ENCODE measurements around the gene RAB11FIP5.

DNA sequence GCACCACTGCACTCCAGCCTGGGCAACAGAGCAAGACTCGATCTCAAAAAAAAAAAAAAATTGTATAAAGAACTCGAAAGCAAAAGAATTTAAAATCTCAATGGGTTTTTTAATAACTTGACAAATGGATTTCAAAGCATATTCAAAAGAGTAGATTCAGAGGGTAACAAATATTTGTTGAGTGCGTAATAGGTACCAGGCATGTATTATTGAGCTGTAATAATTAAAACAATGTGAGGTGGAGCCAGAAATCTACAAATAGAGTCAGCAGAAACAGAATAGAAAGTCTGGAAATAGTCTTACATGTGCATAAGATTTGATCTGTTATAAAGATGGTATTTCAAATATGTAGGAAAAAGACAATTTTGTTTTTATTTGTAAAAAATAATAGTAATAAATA is 19.1 kb upstream of the RAB11FIP5 start:
- TF ChIP-seq, protein P1, sequence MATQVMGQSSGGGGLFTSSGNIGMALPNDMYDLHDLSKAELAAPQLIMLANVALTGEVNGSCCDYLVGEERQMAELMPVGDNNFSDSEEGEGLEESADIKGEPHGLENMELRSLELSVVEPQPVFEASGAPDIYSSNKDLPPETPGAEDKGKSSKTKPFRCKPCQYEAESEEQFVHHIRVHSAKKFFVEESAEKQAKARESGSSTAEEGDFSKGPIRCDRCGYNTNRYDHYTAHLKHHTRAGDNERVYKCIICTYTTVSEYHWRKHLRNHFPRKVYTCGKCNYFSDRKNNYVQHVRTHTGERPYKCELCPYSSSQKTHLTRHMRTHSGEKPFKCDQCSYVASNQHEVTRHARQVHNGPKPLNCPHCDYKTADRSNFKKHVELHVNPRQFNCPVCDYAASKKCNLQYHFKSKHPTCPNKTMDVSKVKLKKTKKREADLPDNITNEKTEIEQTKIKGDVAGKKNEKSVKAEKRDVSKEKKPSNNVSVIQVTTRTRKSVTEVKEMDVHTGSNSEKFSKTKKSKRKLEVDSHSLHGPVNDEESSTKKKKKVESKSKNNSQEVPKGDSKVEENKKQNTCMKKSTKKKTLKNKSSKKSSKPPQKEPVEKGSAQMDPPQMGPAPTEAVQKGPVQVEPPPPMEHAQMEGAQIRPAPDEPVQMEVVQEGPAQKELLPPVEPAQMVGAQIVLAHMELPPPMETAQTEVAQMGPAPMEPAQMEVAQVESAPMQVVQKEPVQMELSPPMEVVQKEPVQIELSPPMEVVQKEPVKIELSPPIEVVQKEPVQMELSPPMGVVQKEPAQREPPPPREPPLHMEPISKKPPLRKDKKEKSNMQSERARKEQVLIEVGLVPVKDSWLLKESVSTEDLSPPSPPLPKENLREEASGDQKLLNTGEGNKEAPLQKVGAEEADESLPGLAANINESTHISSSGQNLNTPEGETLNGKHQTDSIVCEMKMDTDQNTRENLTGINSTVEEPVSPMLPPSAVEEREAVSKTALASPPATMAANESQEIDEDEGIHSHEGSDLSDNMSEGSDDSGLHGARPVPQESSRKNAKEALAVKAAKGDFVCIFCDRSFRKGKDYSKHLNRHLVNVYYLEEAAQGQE (IDR thresholded peaks at IDR 0.05; ENCODE audit: borderline replicate concordance) = no peak
- TF ChIP-seq, protein P1 (CRISPR knock-in tag; IDR thresholded peaks at IDR 0.05; ENCODE audit: low read depth) = no peak
- TF ChIP-seq, protein P2, sequence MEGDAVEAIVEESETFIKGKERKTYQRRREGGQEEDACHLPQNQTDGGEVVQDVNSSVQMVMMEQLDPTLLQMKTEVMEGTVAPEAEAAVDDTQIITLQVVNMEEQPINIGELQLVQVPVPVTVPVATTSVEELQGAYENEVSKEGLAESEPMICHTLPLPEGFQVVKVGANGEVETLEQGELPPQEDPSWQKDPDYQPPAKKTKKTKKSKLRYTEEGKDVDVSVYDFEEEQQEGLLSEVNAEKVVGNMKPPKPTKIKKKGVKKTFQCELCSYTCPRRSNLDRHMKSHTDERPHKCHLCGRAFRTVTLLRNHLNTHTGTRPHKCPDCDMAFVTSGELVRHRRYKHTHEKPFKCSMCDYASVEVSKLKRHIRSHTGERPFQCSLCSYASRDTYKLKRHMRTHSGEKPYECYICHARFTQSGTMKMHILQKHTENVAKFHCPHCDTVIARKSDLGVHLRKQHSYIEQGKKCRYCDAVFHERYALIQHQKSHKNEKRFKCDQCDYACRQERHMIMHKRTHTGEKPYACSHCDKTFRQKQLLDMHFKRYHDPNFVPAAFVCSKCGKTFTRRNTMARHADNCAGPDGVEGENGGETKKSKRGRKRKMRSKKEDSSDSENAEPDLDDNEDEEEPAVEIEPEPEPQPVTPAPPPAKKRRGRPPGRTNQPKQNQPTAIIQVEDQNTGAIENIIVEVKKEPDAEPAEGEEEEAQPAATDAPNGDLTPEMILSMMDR (IDR thresholded peaks at IDR 0.05 in 2 of 3, conservative IDR thresholded peaks at IDR 0.05 in 1 of 3; ENCODE audit: insufficient read depth in 2 of 3, low read depth in 1 of 3, low read length in 3 of 3) = no peak
- TF ChIP-seq MAFK (IDR thresholded peaks at IDR 0.05; ENCODE audit: low read length) (no peak), CC2D1A (IDR thresholded peaks at IDR 0.05) (no peak)
